ENCODE results near the gene PPM1M.

- TF ChIP-seq, protein P1, sequence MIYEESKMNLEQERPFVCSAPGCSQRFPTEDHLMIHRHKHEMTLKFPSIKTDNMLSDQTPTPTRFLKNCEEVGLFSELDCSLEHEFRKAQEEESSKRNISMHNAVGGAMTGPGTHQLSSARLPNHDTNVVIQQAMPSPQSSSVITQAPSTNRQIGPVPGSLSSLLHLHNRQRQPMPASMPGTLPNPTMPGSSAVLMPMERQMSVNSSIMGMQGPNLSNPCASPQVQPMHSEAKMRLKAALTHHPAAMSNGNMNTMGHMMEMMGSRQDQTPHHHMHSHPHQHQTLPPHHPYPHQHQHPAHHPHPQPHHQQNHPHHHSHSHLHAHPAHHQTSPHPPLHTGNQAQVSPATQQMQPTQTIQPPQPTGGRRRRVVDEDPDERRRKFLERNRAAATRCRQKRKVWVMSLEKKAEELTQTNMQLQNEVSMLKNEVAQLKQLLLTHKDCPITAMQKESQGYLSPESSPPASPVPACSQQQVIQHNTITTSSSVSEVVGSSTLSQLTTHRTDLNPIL (CRISPR knock-in tag; IDR thresholded peaks at IDR 0.05; ENCODE audit: low read depth), result no peak
- TF ChIP-seq ZNF8 (CRISPR knock-in tag; IDR thresholded peaks at IDR 0.05) (no peak), TSHZ2 (CRISPR knock-in tag; IDR thresholded peaks at IDR 0.05) (no peak), ZNF565 (CRISPR knock-in tag; conservative IDR thresholded peaks at IDR 0.05; ENCODE audit: low read depth) (no peak)
Measured at GRCh38 chr3:52268036-52268435, 22.5 kb downstream of the PPM1M start.

All from SK-N-SH treated with all-trans-retinoic acid at 6 μM for 48 hours (cell line).